ENCODE data around the gene OR4F3.
"Not testable (repeated sequence)": the region's sequence is repeated elsewhere in the genome, so short reads cannot be mapped to it uniquely, and the experiment has no call there.

The OR4F3 gene

GRCh38 chr5:181366968-181367367 lies at the start of gene OR4F3:
OR4F3 (plus strand) TSS chr5:181367268.
- H3K4me3 ChIP-seq (ENCODE audit: low read depth, low read length), result not testable (repeated sequence)
